ENCODE measurements around the gene LTC4S. TPM values are rescaled to one million over a fixed set of nuclear protein-coding genes. Genes with fewer than 3 reads are reported as not detected.

Gene LTC4S
- total and polyA plus RNA-seq, 2 donors (not counting 3 experiments of a cell fraction or from before 2014, with no cell fraction given) = 0.95 to 6.3 TPM

GRCh38 chr5:179799644-179799973, 5.8 kb downstream of the LTC4S start:
- Histone ChIP-seq H4K20me1 (replicated peaks; ENCODE audit: control insufficient read depth, extremely low read depth, insufficient read depth, low read length) (no peaks in the 10 kb centered on the region), H3K9me3 (replicated peaks; ENCODE audit: control insufficient read depth, insufficient read depth, low read length) (no peaks in the 10 kb centered on the region), H3K4me2 (ENCODE audit: insufficient read depth, low read length) (no peak overlapping the region), H2AFZ (ENCODE audit: low read depth, low read length) (no peak overlapping the region), H3K79me2 (ENCODE audit: control insufficient read depth, insufficient read depth, low read length) (peaks cover 16% of the 10 kb centered on the region), H3K9ac (replicated peaks; ENCODE audit: extremely low read depth, insufficient read depth, low read length) (no peak overlapping the region), H3K27ac (ENCODE audit: insufficient read depth, low read depth, low read length) (no peak overlapping the region), H3K27me3 (ENCODE audit: control insufficient read depth in 2 of 2, insufficient read depth in 2 of 2, low read length in 2 of 2) (no peaks in the 10 kb centered on the region), H3K36me3 (ENCODE audit: control insufficient read depth in 2 of 2, extremely low read depth in 1 of 2, insufficient read depth in 2 of 2, low read length in 2 of 2) (peaks cover 10 to 41% of the 10 kb centered on the region in 2 experiments), H3K4me1 (ENCODE audit: control insufficient read depth, extremely low read depth, insufficient read depth, low read length) (peaks cover 16% of the 10 kb centered on the region), H3K4me3 (replicated peaks in 1 of 3; ENCODE audit: insufficient read depth in 1 of 3, low read depth in 1 of 3, low read length in 3 of 3) (no peak overlapping the region), H3K9me1 (replicated peaks; ENCODE audit: control insufficient read depth, extremely low read depth, insufficient read depth, low read length) (no peaks in the 10 kb centered on the region)
- intact Hi-C loops (cut with micrococcal nuclease) (loop anchor here (10.0 kb wide), 1 partner anchor 135 kb away; no protein-coding TSS in a partner anchor), dilution Hi-C loops (cut with MboI; ENCODE audit: extremely low pct_ligation_motif_present, low sequenced_read_pairs) (no loop called here)
- BruUV-seq (replicated peaks) = no TSS peak
- FAIRE-seq = no peak
- ChIA-PET POLR2A (no interaction called here), CTCF (no interaction called here)
- DNase-seq (ENCODE audit: low read depth, low spot score) = no peak
- TF ChIP-seq POLR2AphosphoS5 (IDR thresholded peaks at IDR 0.05; ENCODE audit: insufficient read depth, low read depth, low read length) (no peak), GATA2 (IDR thresholded peaks at IDR 0.05; ENCODE audit: insufficient read depth, insufficient read length, low read depth, low read length) (no peak), POLR2A (IDR thresholded peaks at IDR 0.05; ENCODE audit: low read depth, low read length) (no peak), JUN (IDR thresholded peaks at IDR 0.05; ENCODE audit: borderline replicate concordance, insufficient read depth, insufficient read length, low read depth) (no peak), FOS (IDR thresholded peaks at IDR 0.05; ENCODE audit: borderline replicate concordance, insufficient read depth, low read length) (no peak), MAX (IDR thresholded peaks at IDR 0.05; ENCODE audit: insufficient read depth, insufficient read length) (no peak), MYC (IDR thresholded peaks at IDR 0.05; ENCODE audit: low read depth, low read length) (no peak), EZH2 (IDR thresholded peaks at IDR 0.05; ENCODE audit: borderline replicate concordance, low read depth, low read length, severe bottlenecking) (no peak)
- TF ChIP-seq, protein P1, sequence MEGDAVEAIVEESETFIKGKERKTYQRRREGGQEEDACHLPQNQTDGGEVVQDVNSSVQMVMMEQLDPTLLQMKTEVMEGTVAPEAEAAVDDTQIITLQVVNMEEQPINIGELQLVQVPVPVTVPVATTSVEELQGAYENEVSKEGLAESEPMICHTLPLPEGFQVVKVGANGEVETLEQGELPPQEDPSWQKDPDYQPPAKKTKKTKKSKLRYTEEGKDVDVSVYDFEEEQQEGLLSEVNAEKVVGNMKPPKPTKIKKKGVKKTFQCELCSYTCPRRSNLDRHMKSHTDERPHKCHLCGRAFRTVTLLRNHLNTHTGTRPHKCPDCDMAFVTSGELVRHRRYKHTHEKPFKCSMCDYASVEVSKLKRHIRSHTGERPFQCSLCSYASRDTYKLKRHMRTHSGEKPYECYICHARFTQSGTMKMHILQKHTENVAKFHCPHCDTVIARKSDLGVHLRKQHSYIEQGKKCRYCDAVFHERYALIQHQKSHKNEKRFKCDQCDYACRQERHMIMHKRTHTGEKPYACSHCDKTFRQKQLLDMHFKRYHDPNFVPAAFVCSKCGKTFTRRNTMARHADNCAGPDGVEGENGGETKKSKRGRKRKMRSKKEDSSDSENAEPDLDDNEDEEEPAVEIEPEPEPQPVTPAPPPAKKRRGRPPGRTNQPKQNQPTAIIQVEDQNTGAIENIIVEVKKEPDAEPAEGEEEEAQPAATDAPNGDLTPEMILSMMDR (IDR thresholded peaks at IDR 0.05; ENCODE audit: extremely low read depth in 1 of 2, insufficient read depth in 1 of 2, low read depth in 1 of 2, low read length in 2 of 2) = no peak

All from endothelial cell of umbilical vein (primary cell).